HL-60 (cell line): ENCODE results near the gene FBXO11.

Experiments
- DNase-seq, 2 experiments: peaks; one replicate each; pipeline ENCODE4 v3.0.0-alpha.2; 2010 to 2020; ENCODE audit warnings: low read depth in 1 of 2, low spot score in 1 of 2
- H3K27ac ChIP-seq: fragments of 250-450 bp; sonication (Bioruptor Pico); replicated peaks from 2 replicates; pipeline ENCODE4 v1.5.1; 2020; ENCODE audit warnings: mild to moderate bottlenecking, moderate library complexity
- H3K27me3 ChIP-seq: fragments of 250-450 bp; sonication (Bioruptor Pico); 2 replicates; pipeline ENCODE4 v1.5.1; 2021; ENCODE audit warnings: mild to moderate bottlenecking, moderate library complexity; ENCODE audit not compliant: insufficient read depth, poor library complexity, severe bottlenecking
- H3K4me3 ChIP-seq: replicated peaks from 2 replicates; pipeline ENCODE4 v1.5.1; 2011; ENCODE audit warnings: mild to moderate bottlenecking, control low read depth, low read length; ENCODE audit not compliant: insufficient read depth
- CTCF ChIP-seq: IDR thresholded peaks from one replicate; pipeline ENCODE4 v1.5.1; 2011; ENCODE audit warnings: low read length, control low read depth, inconsistent platforms; ENCODE audit not compliant: insufficient read depth
- GABPA ChIP-seq: IDR thresholded peaks from 2 replicates; pipeline ENCODE4 v1.6.1; 2012; ENCODE audit warnings: low read depth
- POLR2AphosphoS5 ChIP-seq: IDR thresholded peaks from 2 replicates; pipeline ENCODE4 v1.6.1; 2012; ENCODE audit warnings: low read depth
- REST ChIP-seq: IDR thresholded peaks from 2 replicates; pipeline ENCODE4 v1.6.1; 2012; ENCODE audit warnings: low read depth; ENCODE audit not compliant: insufficient replicate concordance
- SPI1 ChIP-seq: IDR thresholded peaks from 2 replicates; pipeline ENCODE4 v1.6.1; 2012; ENCODE audit warnings: low read depth, mild to moderate bottlenecking, borderline replicate concordance

The FBXO11 gene

GRCh38 chr2:47838686-47839085 is 67.6 kb downstream of the FBXO11 start:
- no peak for DNase-seq
- Histone ChIP-seq H3K4me3 (no peak overlapping the region), H3K27me3 (no peaks in the 10 kb centered on the region), H3K27ac (no peak overlapping the region)
- TF ChIP-seq CTCF = no peak
- no peak for TF ChIP-seq GABPA
- no peak for TF ChIP-seq SPI1
- no peak for TF ChIP-seq REST
- TF ChIP-seq POLR2AphosphoS5 = no peak

- DNase-seq = no peak
- H3K4me3 ChIP-seq = no peak overlapping the region
These were observed 68.0 kb downstream of the FBXO11 start for GRCh38 chr2:47838249-47838648.

GRCh38 chr2:47833516-47833968 is 72.8 kb downstream of the FBXO11 start:
- no peak for DNase-seq
- H3K27me3 ChIP-seq = no peaks in the 10 kb centered on the region
- no peak overlapping the region for H3K4me3 ChIP-seq
- no peak overlapping the region for H3K27ac ChIP-seq
- TF ChIP-seq CTCF = no peak
- no peak for TF ChIP-seq SPI1
- no peak for TF ChIP-seq REST
- TF ChIP-seq POLR2AphosphoS5 = no peak
- no peak for TF ChIP-seq GABPA

More at GRCh38 chr2:47838249-47838648, 68.0 kb downstream of the FBXO11 start:
- Histone ChIP-seq H3K27me3 (no peaks in the 10 kb centered on the region), H3K27ac (no peak overlapping the region)
- TF ChIP-seq CTCF (no peak), REST (no peak), GABPA (no peak), POLR2AphosphoS5 (no peak), SPI1 (no peak)
